HepG2 (cell line): ENCODE measurements around the gene CNPPD1. TPM values are rescaled to one million over a fixed set of nuclear protein-coding genes. Genes with fewer than 3 reads are reported as not detected.

ENCODE experiments used
- CCDC6 ChIP-seq: sonication (generic); formaldehyde crosslinking; IDR thresholded peaks from 2 replicates; pipeline ENCODE4 v1.8.1; 2022; ENCODE audit warnings: mild to moderate bottlenecking, missing genetic modification reagents, moderate library complexity
- KLF11 ChIP-seq: IDR thresholded peaks from 2 replicates; pipeline ENCODE4 v1.6.1; 2016; ENCODE audit warnings: missing compliant biosample characterization
- NRL ChIP-seq: sonication (generic); formaldehyde crosslinking; IDR thresholded peaks from 2 replicates; pipeline ENCODE4 v1.5.0; 2020; ENCODE audit warnings: missing genetic modification reagents, mild to moderate bottlenecking, moderate library complexity, borderline replicate concordance
- PCBP1 ChIP-seq: fragments of 200-400 bp; formaldehyde crosslinking; IDR thresholded peaks from 2 replicates; pipeline ENCODE4 v1.6.1; 2017; ENCODE audit warnings: mild to moderate bottlenecking, low read depth, low read length, borderline replicate concordance
- SALL1 ChIP-seq: sonication (generic); formaldehyde crosslinking; IDR thresholded peaks from 2 replicates; pipeline ENCODE4 v1.8.0; 2022; ENCODE audit warnings: mild to moderate bottlenecking, missing genetic modification reagents
- STAT5B ChIP-seq: sonication (generic); formaldehyde crosslinking; IDR thresholded peaks from 2 replicates; pipeline ENCODE4 v1.4.0; 2020; ENCODE audit warnings: missing genetic modification reagents
- ZNF44 ChIP-seq: sonication (generic); formaldehyde crosslinking; IDR thresholded peaks from 2 replicates; pipeline ENCODE4 v1.5.1; 2020; ENCODE audit warnings: mild to moderate bottlenecking, missing genetic modification reagents
- polyA plus RNA-seq, 8 experiments: library from polyadenylated mRNA; depleted of rRNA in 3 of 8; stranded (reverse) in 7 of 8; unstranded in 1 of 8; fragments of >200 nt; fragmentation: Illumina TruSeq in 4 of 8; extraction: Trizol in 4 of 8; gene quantifications; 2 replicates each; pipeline versions ENCODE4 v1.2.1 to v1.2.3, GENCODE V29; 2011 to 2016; ENCODE audit warnings: low read depth in 4 of 8, missing spikeins in 1 of 8, mixed read lengths in 1 of 8; ENCODE audit not compliant: insufficient read depth in 1 of 8
- total RNA-seq, 5 experiments: library from RNA; depleted of rRNA; stranded (reverse); fragments of >200 nt; fragmentation: Illumina TruSeq; extraction: Trizol; gene quantifications; 2 replicates each; pipeline ENCODE4 v1.2.3, GENCODE V29; 2016; ENCODE audit warnings: low read depth in 1 of 5
- TF ChIP-seq, protein P1 (sequence below): fragments of 450-650 bp; IDR thresholded peaks from 2 replicates; pipeline ENCODE4 v1.6.1; 2017; ENCODE audit warnings: mild to moderate bottlenecking
- TF ChIP-seq, protein P2 (sequence below): IDR thresholded peaks from 2 replicates; pipeline ENCODE4 v1.6.1; 2018; ENCODE audit warnings: missing genetic modification reagents
- TF ChIP-seq, protein P3 (sequence below): sonication (generic); formaldehyde crosslinking; IDR thresholded peaks from 2 replicates; pipeline ENCODE4 v1.9.0; 2021; ENCODE audit warnings: mild to moderate bottlenecking, missing genetic modification reagents
- TF ChIP-seq, protein P4 (sequence below): sonication (generic); formaldehyde crosslinking; IDR thresholded peaks from 2 replicates; pipeline ENCODE4 v1.4.0; 2020; ENCODE audit warnings: missing genetic modification reagents
- TF ChIP-seq, protein P5 (sequence below), 2 experiments: sonication (generic) in 1 of 2; formaldehyde crosslinking in 1 of 2; IDR thresholded peaks; 2 replicates each; pipeline versions ENCODE4 v1.5.1 to v1.6.1; 2011 to 2020; ENCODE audit warnings: borderline replicate concordance in 1 of 2, low read depth in 1 of 2, low read length in 1 of 2, mild to moderate bottlenecking in 1 of 2, missing genetic modification reagents in 1 of 2, moderate library complexity in 1 of 2

The CNPPD1 gene
- total and polyA plus RNA-seq, 2 of the 13 experiments (the other 11 are each of a cell fraction or from before 2014, with no cell fraction given): 35.5 to 49.4 TPM

DNA sequence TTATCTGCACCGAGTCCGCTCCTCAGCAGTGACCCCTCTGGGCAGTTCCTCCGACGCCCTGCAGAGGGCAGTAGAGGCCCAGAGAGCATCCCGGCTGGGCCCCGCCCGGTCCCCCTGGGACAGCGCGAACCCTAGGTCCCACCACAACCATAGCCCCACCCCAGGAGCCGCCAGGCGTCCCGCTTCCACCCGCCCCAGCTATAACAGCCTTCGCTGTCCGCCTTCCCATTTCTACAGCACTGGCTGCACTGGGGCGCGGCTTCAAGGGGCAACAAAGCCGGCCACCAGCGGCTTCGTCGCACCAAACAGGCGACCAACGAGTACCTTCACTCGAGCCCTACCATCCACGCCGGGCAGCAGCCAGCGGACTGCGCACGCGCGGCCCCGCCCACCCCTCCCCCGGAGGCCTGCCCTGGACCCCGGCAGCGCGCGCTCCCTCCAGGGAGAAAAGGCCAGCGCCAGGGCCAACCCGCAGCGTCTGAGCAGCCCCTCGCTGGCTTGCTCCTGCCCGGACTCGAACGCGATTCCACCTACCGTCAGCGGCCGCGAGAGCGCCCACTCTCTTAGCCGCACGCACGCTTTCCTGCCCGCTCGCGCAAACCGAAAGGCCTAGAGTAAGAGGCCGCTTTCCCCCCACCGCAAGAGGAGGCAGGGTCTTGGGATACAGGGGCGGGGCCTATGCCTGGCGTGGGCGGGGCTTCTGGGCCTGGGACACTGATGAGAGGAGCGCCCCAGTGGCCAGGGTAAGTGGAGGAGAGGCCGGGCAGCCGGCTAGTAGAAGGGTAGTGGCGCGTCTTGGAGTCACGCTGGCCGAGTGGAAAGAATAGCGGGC, 16.3 kb downstream of the CNPPD1 start, which contains the start of gene NHEJ1 (continued):
- TF ChIP-seq, protein P1, sequence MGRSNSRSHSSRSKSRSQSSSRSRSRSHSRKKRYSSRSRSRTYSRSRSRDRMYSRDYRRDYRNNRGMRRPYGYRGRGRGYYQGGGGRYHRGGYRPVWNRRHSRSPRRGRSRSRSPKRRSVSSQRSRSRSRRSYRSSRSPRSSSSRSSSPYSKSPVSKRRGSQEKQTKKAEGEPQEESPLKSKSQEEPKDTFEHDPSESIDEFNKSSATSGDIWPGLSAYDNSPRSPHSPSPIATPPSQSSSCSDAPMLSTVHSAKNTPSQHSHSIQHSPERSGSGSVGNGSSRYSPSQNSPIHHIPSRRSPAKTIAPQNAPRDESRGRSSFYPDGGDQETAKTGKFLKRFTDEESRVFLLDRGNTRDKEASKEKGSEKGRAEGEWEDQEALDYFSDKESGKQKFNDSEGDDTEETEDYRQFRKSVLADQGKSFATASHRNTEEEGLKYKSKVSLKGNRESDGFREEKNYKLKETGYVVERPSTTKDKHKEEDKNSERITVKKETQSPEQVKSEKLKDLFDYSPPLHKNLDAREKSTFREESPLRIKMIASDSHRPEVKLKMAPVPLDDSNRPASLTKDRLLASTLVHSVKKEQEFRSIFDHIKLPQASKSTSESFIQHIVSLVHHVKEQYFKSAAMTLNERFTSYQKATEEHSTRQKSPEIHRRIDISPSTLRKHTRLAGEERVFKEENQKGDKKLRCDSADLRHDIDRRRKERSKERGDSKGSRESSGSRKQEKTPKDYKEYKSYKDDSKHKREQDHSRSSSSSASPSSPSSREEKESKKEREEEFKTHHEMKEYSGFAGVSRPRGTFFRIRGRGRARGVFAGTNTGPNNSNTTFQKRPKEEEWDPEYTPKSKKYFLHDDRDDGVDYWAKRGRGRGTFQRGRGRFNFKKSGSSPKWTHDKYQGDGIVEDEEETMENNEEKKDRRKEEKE: no peak
- TF ChIP-seq ZNF44 (CRISPR knock-in tag) (peak; percentile 87), STAT5B (CRISPR knock-in tag) (no peak; the same call in 1 of the 2 replicates), SALL1 (CRISPR knock-in tag) (peak; percentile 91), PCBP1 (no peak), NRL (CRISPR knock-in tag) (peak; percentile 54; the same call in 1 of the 2 replicates), CCDC6 (CRISPR knock-in tag) (no peak; the same call in 1 of the 2 replicates), KLF11 (CRISPR knock-in tag) (peak; percentile 86)
- TF ChIP-seq, protein P2, sequence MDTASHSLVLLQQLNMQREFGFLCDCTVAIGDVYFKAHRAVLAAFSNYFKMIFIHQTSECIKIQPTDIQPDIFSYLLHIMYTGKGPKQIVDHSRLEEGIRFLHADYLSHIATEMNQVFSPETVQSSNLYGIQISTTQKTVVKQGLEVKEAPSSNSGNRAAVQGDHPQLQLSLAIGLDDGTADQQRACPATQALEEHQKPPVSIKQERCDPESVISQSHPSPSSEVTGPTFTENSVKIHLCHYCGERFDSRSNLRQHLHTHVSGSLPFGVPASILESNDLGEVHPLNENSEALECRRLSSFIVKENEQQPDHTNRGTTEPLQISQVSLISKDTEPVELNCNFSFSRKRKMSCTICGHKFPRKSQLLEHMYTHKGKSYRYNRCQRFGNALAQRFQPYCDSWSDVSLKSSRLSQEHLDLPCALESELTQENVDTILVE (CRISPR knock-in tag): peak; percentile 73
- TF ChIP-seq, protein P3, sequence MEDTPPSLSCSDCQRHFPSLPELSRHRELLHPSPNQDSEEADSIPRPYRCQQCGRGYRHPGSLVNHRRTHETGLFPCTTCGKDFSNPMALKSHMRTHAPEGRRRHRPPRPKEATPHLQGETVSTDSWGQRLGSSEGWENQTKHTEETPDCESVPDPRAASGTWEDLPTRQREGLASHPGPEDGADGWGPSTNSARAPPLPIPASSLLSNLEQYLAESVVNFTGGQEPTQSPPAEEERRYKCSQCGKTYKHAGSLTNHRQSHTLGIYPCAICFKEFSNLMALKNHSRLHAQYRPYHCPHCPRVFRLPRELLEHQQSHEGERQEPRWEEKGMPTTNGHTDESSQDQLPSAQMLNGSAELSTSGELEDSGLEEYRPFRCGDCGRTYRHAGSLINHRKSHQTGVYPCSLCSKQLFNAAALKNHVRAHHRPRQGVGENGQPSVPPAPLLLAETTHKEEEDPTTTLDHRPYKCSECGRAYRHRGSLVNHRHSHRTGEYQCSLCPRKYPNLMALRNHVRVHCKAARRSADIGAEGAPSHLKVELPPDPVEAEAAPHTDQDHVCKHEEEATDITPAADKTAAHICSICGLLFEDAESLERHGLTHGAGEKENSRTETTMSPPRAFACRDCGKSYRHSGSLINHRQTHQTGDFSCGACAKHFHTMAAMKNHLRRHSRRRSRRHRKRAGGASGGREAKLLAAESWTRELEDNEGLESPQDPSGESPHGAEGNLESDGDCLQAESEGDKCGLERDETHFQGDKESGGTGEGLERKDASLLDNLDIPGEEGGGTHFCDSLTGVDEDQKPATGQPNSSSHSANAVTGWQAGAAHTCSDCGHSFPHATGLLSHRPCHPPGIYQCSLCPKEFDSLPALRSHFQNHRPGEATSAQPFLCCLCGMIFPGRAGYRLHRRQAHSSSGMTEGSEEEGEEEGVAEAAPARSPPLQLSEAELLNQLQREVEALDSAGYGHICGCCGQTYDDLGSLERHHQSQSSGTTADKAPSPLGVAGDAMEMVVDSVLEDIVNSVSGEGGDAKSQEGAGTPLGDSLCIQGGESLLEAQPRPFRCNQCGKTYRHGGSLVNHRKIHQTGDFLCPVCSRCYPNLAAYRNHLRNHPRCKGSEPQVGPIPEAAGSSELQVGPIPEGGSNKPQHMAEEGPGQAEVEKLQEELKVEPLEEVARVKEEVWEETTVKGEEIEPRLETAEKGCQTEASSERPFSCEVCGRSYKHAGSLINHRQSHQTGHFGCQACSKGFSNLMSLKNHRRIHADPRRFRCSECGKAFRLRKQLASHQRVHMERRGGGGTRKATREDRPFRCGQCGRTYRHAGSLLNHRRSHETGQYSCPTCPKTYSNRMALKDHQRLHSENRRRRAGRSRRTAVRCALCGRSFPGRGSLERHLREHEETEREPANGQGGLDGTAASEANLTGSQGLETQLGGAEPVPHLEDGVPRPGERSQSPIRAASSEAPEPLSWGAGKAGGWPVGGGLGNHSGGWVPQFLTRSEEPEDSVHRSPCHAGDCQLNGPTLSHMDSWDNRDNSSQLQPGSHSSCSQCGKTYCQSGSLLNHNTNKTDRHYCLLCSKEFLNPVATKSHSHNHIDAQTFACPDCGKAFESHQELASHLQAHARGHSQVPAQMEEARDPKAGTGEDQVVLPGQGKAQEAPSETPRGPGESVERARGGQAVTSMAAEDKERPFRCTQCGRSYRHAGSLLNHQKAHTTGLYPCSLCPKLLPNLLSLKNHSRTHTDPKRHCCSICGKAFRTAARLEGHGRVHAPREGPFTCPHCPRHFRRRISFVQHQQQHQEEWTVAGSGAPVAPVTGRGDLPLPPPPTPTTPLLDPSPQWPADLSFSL (CRISPR knock-in tag): no peak
- TF ChIP-seq, protein P4, sequence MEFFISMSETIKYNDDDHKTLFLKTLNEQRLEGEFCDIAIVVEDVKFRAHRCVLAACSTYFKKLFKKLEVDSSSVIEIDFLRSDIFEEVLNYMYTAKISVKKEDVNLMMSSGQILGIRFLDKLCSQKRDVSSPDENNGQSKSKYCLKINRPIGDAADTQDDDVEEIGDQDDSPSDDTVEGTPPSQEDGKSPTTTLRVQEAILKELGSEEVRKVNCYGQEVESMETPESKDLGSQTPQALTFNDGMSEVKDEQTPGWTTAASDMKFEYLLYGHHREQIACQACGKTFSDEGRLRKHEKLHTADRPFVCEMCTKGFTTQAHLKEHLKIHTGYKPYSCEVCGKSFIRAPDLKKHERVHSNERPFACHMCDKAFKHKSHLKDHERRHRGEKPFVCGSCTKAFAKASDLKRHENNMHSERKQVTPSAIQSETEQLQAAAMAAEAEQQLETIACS (CRISPR knock-in tag): peak; percentile 71
- TF ChIP-seq, protein P5, sequence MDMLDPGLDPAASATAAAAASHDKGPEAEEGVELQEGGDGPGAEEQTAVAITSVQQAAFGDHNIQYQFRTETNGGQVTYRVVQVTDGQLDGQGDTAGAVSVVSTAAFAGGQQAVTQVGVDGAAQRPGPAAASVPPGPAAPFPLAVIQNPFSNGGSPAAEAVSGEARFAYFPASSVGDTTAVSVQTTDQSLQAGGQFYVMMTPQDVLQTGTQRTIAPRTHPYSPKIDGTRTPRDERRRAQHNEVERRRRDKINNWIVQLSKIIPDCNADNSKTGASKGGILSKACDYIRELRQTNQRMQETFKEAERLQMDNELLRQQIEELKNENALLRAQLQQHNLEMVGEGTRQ (IDR thresholded peaks at IDR 0.05; ENCODE audit: low read depth, low read length): no peak
- TF ChIP-seq, protein P5 (CRISPR knock-in tag; IDR thresholded peaks at IDR 0.05; ENCODE audit: borderline replicate concordance): no peak
